ENCODE results near the gene C2CD2. TPM values are rescaled to one million over a fixed set of nuclear protein-coding genes. Genes with fewer than 3 reads are reported as not detected.

The C2CD2 gene
- total and polyA plus RNA-seq, 2 donors = 13.0 to 24.3 TPM

- no peak for DNase-seq (ENCODE audit: extremely low spot score)
- H3K4me3 ChIP-seq (ENCODE audit: low read depth, low read length) = no peak overlapping the region
- 92% methylated on average over 8 of the region's 8 CpGs for WGBS
- H3K27ac ChIP-seq (ENCODE audit: low read depth) = no peak overlapping the region
- no peaks in the 10 kb centered on the region for H3K36me3 ChIP-seq (ENCODE audit: insufficient read depth)
- H3K4me1 ChIP-seq (ENCODE audit: insufficient read depth) = no peaks in the 10 kb centered on the region
These were observed 56.1 kb downstream of the C2CD2 start for GRCh38 chr21:41897700-41898099.

DNA sequence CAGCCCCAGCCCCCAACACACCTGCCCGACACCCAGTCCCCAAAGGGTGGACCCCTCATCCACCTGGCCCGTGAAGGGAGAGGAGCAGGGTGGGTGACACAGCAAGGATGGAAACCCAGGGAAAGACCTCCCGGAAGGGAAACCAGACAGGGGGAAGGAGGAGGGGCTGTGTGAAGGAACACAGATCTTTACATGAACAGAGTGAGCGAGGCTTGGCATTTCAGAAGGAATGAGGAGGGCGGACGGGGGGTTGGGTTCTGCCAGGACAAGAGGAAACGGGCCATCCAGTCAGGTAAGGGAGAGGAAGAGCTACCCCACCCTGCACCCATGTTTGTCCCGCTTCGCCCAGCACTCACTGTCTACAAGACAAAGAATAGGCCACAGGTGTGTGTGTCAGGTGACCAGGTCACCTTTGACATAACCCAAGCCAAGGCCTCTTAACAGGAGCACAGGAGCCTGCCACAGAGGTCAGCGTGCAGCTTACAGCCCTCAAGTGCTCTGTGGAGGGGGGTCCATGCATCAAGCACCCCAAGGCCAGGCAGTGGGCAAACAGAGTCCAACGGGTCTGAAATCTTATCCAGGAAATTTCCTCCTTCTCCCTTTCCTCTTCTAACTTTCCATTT is 56.7 kb downstream of the C2CD2 start:
- WGBS = 85% methylated on average over 11 of the region's 11 CpGs
- no peaks in the 10 kb centered on the region for H3K4me1 ChIP-seq (ENCODE audit: insufficient read depth)
- no peaks in the 10 kb centered on the region for H3K36me3 ChIP-seq (ENCODE audit: insufficient read depth)
- no peak overlapping the region for H3K27ac ChIP-seq (ENCODE audit: low read depth)
- no peak for DNase-seq (ENCODE audit: extremely low spot score)
- H3K4me3 ChIP-seq (ENCODE audit: low read depth, low read length) = no peak overlapping the region

- 72% methylated on average over 22 of the region's 22 CpGs for WGBS
- H3K36me3 ChIP-seq (ENCODE audit: insufficient read depth) = no peaks in the 10 kb centered on the region
These were observed 58.0 kb downstream of the C2CD2 start for GRCh38 chr21:41895643-41896493.

GRCh38 chr21:41894922-41895557 is 58.8 kb downstream of the C2CD2 start:
- H3K27ac ChIP-seq (ENCODE audit: low read depth) = no peak overlapping the region
- 75% methylated on average over 13 of the region's 13 CpGs for WGBS
- H3K4me3 ChIP-seq (ENCODE audit: low read depth, low read length) = no peak overlapping the region
- DNase-seq (ENCODE audit: extremely low spot score) = no peak
- H3K4me1 ChIP-seq (ENCODE audit: insufficient read depth) = no peaks in the 10 kb centered on the region
- no peaks in the 10 kb centered on the region for H3K36me3 ChIP-seq (ENCODE audit: insufficient read depth)

More at GRCh38 chr21:41895643-41896493, 58.0 kb downstream of the C2CD2 start:
- no peak overlapping the region for H3K4me3 ChIP-seq (ENCODE audit: low read depth, low read length)
- no peak for DNase-seq (ENCODE audit: extremely low spot score)
- H3K4me1 ChIP-seq (ENCODE audit: insufficient read depth) = no peaks in the 10 kb centered on the region
- no peak overlapping the region for H3K27ac ChIP-seq (ENCODE audit: low read depth)

DNA sequence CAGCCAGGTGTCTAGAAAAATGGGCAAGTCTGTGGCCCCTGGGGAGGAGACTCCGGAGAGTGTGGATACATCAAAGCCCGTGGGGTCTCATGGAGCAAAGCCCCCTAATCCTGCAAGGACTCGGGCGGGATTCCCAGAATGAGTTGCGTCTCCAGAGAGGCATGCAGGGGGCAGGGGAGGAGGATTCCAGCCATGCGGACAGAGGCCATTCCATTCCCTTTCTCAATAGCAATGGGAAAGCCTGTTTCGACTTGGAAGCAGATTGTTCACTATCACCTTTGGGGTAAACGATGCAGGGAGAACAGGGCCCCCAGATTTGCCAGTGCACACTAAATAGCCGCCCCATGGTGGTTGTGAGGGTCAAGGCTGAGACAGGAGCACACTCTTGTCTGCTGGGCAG is 59.3 kb downstream of the C2CD2 start:
- Histone ChIP-seq H3K4me3 (ENCODE audit: low read depth, low read length) (no peak overlapping the region), H3K27ac (ENCODE audit: low read depth) (no peak overlapping the region), H3K4me1 (ENCODE audit: insufficient read depth) (no peaks in the 10 kb centered on the region), H3K36me3 (ENCODE audit: insufficient read depth) (no peaks in the 10 kb centered on the region)
- WGBS = 87% methylated on average over 9 of the region's 9 CpGs
- DNase-seq (ENCODE audit: extremely low spot score) = no peak

DNA sequence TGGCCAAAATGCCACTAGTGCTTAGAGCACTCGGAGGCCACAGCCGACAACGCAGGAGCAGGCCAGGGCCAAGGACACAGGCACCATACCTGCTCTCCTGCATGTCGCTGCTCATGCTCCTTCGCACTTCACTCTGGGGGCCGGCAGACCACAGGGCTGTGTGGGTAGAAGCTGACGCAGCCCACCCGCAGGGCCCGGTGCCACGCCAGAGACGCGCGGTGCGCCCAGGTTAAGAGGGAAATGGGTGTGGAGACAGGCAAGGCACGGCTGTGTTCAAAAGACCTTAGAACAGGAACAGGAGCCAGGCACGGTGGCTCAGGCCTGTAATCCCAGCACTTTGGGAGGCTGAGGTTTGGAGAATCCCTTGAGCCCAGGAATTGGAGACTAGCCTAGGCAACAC is 61.1 kb downstream of the C2CD2 start:
- 97% methylated on average over 16 of the region's 16 CpGs for WGBS
- no peak for DNase-seq (ENCODE audit: extremely low spot score)

GRCh38 chr21:41891132-41891531 is 62.7 kb downstream of the C2CD2 start:
- no peaks in the 10 kb centered on the region for H3K4me1 ChIP-seq (ENCODE audit: insufficient read depth)
- DNase-seq (ENCODE audit: extremely low spot score) = no peak
- no peaks in the 10 kb centered on the region for H3K36me3 ChIP-seq (ENCODE audit: insufficient read depth)
- H3K27ac ChIP-seq (ENCODE audit: low read depth) = no peak overlapping the region
- no peak overlapping the region for H3K4me3 ChIP-seq (ENCODE audit: low read depth, low read length)
- WGBS = 82% methylated on average over 5 of the region's 5 CpGs

More for the DNA sequence above, 61.1 kb downstream of the C2CD2 start:
- no peak overlapping the region for H3K4me3 ChIP-seq (ENCODE audit: low read depth, low read length)
- H3K27ac ChIP-seq (ENCODE audit: low read depth) = no peak overlapping the region
- H3K4me1 ChIP-seq (ENCODE audit: insufficient read depth) = no peaks in the 10 kb centered on the region
- no peaks in the 10 kb centered on the region for H3K36me3 ChIP-seq (ENCODE audit: insufficient read depth)

DNA sequence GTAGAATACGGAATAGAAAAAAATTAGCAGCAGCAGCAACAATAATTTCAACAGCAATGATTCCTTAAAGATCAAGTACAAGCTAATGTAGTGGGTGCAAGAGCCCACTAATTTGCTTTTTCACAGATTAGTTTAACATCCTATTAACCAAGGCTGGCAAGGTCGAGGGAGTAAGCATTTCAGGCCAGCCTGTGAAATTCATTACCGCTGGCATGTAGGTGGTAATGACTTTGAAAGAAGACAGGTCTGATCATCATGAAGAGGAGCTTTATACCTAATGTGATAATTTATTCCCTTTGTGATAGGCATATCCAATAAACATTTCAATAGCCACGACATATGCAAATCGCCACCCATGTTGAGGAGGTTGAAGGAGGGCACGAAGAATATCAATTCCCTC is 63.5 kb downstream of the C2CD2 start:
- no peak overlapping the region for H3K4me3 ChIP-seq (ENCODE audit: low read depth, low read length)
- H3K36me3 ChIP-seq (ENCODE audit: insufficient read depth) = no peaks in the 10 kb centered on the region
- no peak overlapping the region for H3K27ac ChIP-seq (ENCODE audit: low read depth)
- WGBS = 93% methylated on average over 6 of the region's 6 CpGs
- DNase-seq (ENCODE audit: extremely low spot score) = no peak
- H3K4me1 ChIP-seq (ENCODE audit: insufficient read depth) = no peaks in the 10 kb centered on the region

- H3K36me3 ChIP-seq (ENCODE audit: insufficient read depth) = no peaks in the 10 kb centered on the region
- no peaks in the 10 kb centered on the region for H3K4me1 ChIP-seq (ENCODE audit: insufficient read depth)
- 89% methylated on average over 13 of the region's 13 CpGs for WGBS
- H3K4me3 ChIP-seq (ENCODE audit: low read depth, low read length) = no peak overlapping the region
- no peak for DNase-seq (ENCODE audit: extremely low spot score)
- no peak overlapping the region for H3K27ac ChIP-seq (ENCODE audit: low read depth)
These were observed 65.0 kb downstream of the C2CD2 start for GRCh38 chr21:41888749-41889376.

DNA sequence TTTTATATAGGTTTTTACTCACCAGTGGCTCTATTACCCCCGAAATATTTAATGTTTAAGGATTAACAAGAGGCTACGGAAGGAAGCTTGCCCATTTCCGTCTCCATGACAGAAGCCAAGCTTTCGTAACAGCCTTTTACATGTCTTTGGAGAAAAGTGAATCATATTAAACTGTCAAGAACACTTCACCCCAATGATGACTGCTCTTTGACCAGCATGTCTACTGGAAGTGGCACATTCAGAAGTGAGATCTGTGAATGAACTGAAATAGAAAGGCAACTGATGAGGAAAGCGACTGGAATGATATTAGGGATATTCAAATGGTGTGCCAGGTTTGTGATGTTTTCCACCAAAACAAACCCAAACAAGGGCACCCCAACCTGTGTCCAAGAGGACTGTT is 66.2 kb downstream of the C2CD2 start:
- Histone ChIP-seq H3K4me3 (ENCODE audit: low read depth, low read length) (no peak overlapping the region), H3K27ac (ENCODE audit: low read depth) (no peak overlapping the region), H3K4me1 (ENCODE audit: insufficient read depth) (no peaks in the 10 kb centered on the region), H3K36me3 (ENCODE audit: insufficient read depth) (no peaks in the 10 kb centered on the region)
- DNase-seq (ENCODE audit: extremely low spot score) = no peak
- 93% methylated on average over 5 of the region's 5 CpGs for WGBS

DNA sequence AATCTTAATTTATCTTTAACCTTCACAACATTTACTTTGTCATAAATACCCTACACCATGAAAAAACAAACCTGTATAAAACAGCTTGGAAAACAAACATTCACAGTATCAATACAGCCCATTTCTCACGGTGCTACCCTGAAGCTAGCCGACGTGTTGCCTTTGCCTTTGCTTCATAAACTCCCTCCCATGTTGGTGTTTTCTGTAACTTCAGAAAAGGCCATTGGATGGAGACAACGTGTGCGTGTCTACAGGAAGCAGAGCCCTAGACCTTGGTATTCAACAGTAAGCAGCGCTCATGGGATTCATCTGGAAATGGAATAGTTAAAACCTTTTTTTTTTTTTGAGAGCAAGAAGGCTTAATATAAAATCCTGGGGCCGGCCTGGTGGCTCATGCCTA is 67.5 kb downstream of the C2CD2 start:
- no peak overlapping the region for H3K4me3 ChIP-seq (ENCODE audit: low read depth, low read length)
- no peaks in the 10 kb centered on the region for H3K4me1 ChIP-seq (ENCODE audit: insufficient read depth)
- 80% methylated on average over 7 of the region's 7 CpGs for WGBS
- H3K27ac ChIP-seq (ENCODE audit: low read depth) = no peak overlapping the region
- no peaks in the 10 kb centered on the region for H3K36me3 ChIP-seq (ENCODE audit: insufficient read depth)
- DNase-seq (ENCODE audit: extremely low spot score) = no peak

- 56% methylated on average over 22 of the region's 22 CpGs for WGBS
- no peak overlapping the region for H3K4me3 ChIP-seq (ENCODE audit: low read depth, low read length)
- H3K4me1 ChIP-seq (ENCODE audit: insufficient read depth) = no peaks in the 10 kb centered on the region
- DNase-seq (ENCODE audit: extremely low spot score) = no peak
- H3K36me3 ChIP-seq (ENCODE audit: insufficient read depth) = no peaks in the 10 kb centered on the region
- no peak overlapping the region for H3K27ac ChIP-seq (ENCODE audit: low read depth)
These were observed 68.3 kb downstream of the C2CD2 start for GRCh38 chr21:41885341-41886024.

DNA sequence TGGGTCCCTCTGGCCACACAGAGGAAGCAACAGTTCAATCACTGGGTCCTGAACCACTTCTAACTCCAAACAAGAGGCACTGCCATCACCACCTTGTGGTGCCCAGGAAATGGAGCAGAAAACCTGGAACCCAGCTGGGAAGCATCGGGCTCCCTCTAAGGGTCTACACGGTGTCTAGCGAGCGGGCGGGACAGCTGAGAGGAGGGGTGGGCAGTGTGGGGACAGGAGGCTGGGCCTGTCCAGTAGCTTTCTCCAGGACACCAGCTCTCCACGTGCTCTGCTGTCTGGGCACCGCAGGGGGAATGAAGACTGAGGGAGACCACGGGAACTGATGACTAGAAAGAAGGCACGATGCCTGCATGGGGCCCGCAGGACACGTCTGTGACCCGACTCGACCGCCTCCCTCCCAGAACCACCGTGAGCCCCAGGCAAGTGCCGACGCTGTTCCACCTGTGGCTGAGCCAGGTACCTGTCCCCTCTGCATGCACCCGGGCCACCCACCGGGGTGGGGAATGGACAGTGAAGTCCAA is 69.3 kb downstream of the C2CD2 start:
- Histone ChIP-seq H3K4me1 (ENCODE audit: insufficient read depth) (no peaks in the 10 kb centered on the region), H3K4me3 (ENCODE audit: low read depth, low read length) (no peak overlapping the region), H3K27ac (ENCODE audit: low read depth) (no peak overlapping the region), H3K36me3 (ENCODE audit: insufficient read depth) (no peaks in the 10 kb centered on the region)
- 84% methylated on average over 19 of the region's 19 CpGs for WGBS
- no peak for DNase-seq (ENCODE audit: extremely low spot score)
